ENCODE measurements around the gene POU2F1. TPM values are rescaled to one million over a fixed set of nuclear protein-coding genes. Genes with fewer than 3 reads are reported as not detected.
A peak's percentile ranks its signal among the peaks of the same experiment; 100 is the strongest.

POU2F1 gene
- total RNA-seq, 4 donors from 2014 or later = 3.8 to 7.3 (median 4.8) TPM

GRCh38 chr1:167246971-167247370 is 26.3 kb downstream of the POU2F1 start:
- intact Hi-C loops (cut with DNase I; ENCODE audit: low total_unique reads) = no loop called here
- in situ Hi-C loops (cut with MboI; ENCODE audit: low sequenced_read_pairs in 4 of 4) = loop anchor here in 1 of 4 donors (25.0 kb wide), 1 partner anchor 465 kb away; the partner anchor contains the start of gene MPZL1
- ATAC-seq = peak in 1 of 2 donors; percentile 59
- no peaks in the 10 kb centered on the region for H3K9me3 ChIP-seq
- TF ChIP-seq, protein P1, sequence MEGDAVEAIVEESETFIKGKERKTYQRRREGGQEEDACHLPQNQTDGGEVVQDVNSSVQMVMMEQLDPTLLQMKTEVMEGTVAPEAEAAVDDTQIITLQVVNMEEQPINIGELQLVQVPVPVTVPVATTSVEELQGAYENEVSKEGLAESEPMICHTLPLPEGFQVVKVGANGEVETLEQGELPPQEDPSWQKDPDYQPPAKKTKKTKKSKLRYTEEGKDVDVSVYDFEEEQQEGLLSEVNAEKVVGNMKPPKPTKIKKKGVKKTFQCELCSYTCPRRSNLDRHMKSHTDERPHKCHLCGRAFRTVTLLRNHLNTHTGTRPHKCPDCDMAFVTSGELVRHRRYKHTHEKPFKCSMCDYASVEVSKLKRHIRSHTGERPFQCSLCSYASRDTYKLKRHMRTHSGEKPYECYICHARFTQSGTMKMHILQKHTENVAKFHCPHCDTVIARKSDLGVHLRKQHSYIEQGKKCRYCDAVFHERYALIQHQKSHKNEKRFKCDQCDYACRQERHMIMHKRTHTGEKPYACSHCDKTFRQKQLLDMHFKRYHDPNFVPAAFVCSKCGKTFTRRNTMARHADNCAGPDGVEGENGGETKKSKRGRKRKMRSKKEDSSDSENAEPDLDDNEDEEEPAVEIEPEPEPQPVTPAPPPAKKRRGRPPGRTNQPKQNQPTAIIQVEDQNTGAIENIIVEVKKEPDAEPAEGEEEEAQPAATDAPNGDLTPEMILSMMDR (IDR thresholded peaks at IDR 0.05 in 4 of 5, conservative IDR thresholded peaks at IDR 0.05 in 1 of 5) = no peak
- no peak for TF ChIP-seq POLR2A (IDR thresholded peaks at IDR 0.05)
- DNase-seq = no peak
- H3K4me3 ChIP-seq = no peak overlapping the region
- H3K36me3 ChIP-seq = no peaks in the 10 kb centered on the region
- H3K27ac ChIP-seq = no peak overlapping the region
- no peaks in the 10 kb centered on the region for H3K27me3 ChIP-seq
- H3K4me1 ChIP-seq = peaks cover 0 to 32% of the 10 kb centered on the region in 2 donors

DNA sequence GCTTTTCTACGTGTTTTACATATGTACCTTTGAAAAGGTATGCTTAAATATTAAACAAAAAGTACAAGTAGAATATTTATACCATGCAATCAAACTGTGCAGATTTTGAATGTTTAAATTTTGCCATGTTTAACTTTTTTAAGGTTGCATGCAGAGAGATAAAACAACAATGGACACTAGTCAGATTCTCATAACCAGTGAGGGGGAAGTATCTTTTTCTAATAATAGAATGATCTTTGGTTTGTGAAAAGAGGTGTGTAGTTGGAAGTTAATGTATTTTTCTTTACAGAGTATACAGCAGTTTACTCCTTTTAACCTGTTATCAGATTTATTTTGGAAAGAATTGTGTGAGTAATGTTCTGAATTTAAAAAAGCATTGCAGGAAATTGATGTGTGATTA is 27.1 kb downstream of the POU2F1 start:
- H3K4me3 ChIP-seq = no peak overlapping the region
- no peaks in the 10 kb centered on the region for H3K36me3 ChIP-seq
- in situ Hi-C loops (cut with MboI; ENCODE audit: low sequenced_read_pairs in 4 of 4) (loop anchor here in 1 of 4 donors (25.0 kb wide), 1 partner anchor 465 kb away; the partner anchor contains the start of gene MPZL1), intact Hi-C loops (cut with DNase I; ENCODE audit: low total_unique reads) (no loop called here)
- TF ChIP-seq, protein P1 (IDR thresholded peaks at IDR 0.05 in 4 of 5, conservative IDR thresholded peaks at IDR 0.05 in 1 of 5) = no peak
- TF ChIP-seq POLR2A (IDR thresholded peaks at IDR 0.05) = no peak
- peaks cover 0 to 28% of the 10 kb centered on the region in 2 donors for H3K4me1 ChIP-seq
- DNase-seq (no peak), ATAC-seq (no peak)
- no peaks in the 10 kb centered on the region for H3K27me3 ChIP-seq
- H3K9me3 ChIP-seq = no peaks in the 10 kb centered on the region
- peak overlapping the region in 1 of 4 donors; percentile 30 for H3K27ac ChIP-seq

DNA sequence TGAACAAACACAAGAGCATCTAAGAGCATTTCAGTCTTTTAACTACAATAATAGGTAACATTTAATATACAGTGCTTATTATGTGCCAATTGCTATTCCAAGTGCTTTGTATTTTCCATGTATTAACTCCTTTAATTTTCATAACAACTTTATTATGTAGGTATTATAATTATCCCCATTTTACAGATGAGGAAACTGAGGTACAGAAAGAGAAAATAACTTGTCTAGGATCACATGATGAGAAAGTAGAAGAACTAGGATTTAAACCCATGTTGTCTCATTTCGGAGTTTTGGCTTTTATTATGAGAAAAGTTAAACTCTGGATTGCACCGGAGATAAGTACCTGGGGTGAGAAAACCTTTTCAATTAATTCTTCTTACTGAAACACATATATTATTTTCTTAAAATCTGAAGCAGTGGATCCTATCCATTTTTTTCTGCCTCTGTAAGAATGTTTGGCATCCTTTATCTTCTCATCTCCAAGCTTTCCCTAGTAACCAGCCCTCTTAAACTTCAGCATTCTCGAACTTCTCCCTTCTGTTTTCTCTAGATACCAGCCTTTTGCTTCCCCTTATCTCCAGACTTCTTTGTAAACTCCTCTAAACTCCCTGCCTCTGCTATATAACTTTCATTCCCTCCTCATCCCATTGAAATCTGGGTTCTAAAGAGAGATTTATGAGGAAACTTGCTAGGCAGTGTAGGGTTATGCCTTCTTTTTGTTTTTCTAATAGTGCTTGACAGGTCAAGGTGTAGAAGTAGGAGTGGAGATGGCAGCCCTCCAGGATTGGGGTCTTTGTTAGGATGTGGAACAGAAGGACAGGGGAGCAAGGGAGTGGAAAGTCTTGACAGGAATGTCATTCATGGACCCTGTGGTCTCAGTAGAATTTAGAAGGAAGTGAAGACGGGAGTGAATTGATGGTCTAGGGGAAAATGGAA is 28.3 kb downstream of the POU2F1 start:
- H3K27ac ChIP-seq = no peak overlapping the region
- no peak overlapping the region for H3K4me3 ChIP-seq
- intact Hi-C loops (cut with DNase I; ENCODE audit: low total_unique reads) = no loop called here
- H3K27me3 ChIP-seq = no peaks in the 10 kb centered on the region
- H3K9me3 ChIP-seq = no peaks in the 10 kb centered on the region
- DNase-seq = no peak
- no peak for ATAC-seq
- no peaks in the 10 kb centered on the region for H3K36me3 ChIP-seq
- in situ Hi-C loops (cut with MboI; ENCODE audit: low sequenced_read_pairs in 4 of 4) = loop anchor here in 1 of 4 donors (25.0 kb wide), 1 partner anchor 463 kb away; the partner anchor contains the start of gene MPZL1
- TF ChIP-seq POLR2A (IDR thresholded peaks at IDR 0.05) = no peak
- H3K4me1 ChIP-seq = peaks cover 0 to 28% of the 10 kb centered on the region in 2 donors

DNA sequence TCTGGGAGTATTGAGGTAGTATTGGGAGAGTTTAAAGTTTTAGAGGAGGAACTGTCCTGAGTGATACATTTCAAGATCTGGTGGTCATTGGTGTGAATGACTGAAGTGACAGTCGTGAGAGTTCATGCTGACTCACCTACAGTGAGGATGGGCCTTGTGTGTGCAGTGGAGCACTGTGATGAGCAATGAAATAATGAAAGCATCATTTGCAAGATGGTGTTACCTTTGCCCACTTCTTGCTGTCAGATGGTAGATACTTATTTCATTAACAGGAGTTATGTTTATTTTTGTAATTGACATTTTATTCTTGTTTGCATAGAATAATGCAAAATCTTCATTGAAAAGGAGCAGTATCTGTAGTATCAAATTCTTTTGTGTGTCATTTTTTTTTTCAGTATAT is 29.0 kb downstream of the POU2F1 start:
- peaks cover 5 to 35% of the 10 kb centered on the region in 2 donors for H3K4me1 ChIP-seq
- in situ Hi-C loops (cut with MboI; ENCODE audit: low sequenced_read_pairs in 4 of 4) = loop anchor here (25.0 kb wide), 2 partner anchors 288 to 463 kb away; partner anchors contain the start of gene MPZL1 (in 1 of the 4)
- no peaks in the 10 kb centered on the region for H3K27me3 ChIP-seq
- TF ChIP-seq POLR2A (IDR thresholded peaks at IDR 0.05) = no peak
- TF ChIP-seq, protein P1 (IDR thresholded peaks at IDR 0.05 in 4 of 5, conservative IDR thresholded peaks at IDR 0.05 in 1 of 5) = no peak
- H3K36me3 ChIP-seq = no peaks in the 10 kb centered on the region
- H3K4me3 ChIP-seq = no peak overlapping the region
- intact Hi-C loops (cut with DNase I; ENCODE audit: low total_unique reads) = no loop called here
- H3K27ac ChIP-seq = no peak overlapping the region
- DNase-seq (no peak), ATAC-seq (no peak)
- H3K9me3 ChIP-seq = no peaks in the 10 kb centered on the region

- TF ChIP-seq, protein P1 (IDR thresholded peaks at IDR 0.05 in 4 of 5, conservative IDR thresholded peaks at IDR 0.05 in 1 of 5) = no peak
- TF ChIP-seq POLR2A (IDR thresholded peaks at IDR 0.05) = no peak
- Histone ChIP-seq H3K9me3 (no peaks in the 10 kb centered on the region), H3K36me3 (no peaks in the 10 kb centered on the region), H3K27me3 (no peaks in the 10 kb centered on the region), H3K4me1 (peaks cover 6 to 37% of the 10 kb centered on the region in 2 donors), H3K27ac (no peak overlapping the region), H3K4me3 (no peak overlapping the region)
- in situ Hi-C loops (cut with MboI; ENCODE audit: low sequenced_read_pairs in 4 of 4) = loop anchor here in 3 of 4 donors (25.0 kb wide), 1 partner anchor 287 kb away; no protein-coding TSS in a partner anchor
- intact Hi-C loops (cut with DNase I; ENCODE audit: low total_unique reads) = no loop called here
- no peak for ATAC-seq
- DNase-seq = no peak
These were observed 29.8 kb downstream of the POU2F1 start for GRCh38 chr1:167250482-167250881.
